WERI-Rb-1 (cell line): ENCODE results near the gene SEMA3B.

ENCODE experiments used
- DNase-seq: peaks from one replicate; pipeline ENCODE4 v3.0.0-alpha.2; 2020
- H3K27ac ChIP-seq: fragments of 250-450 bp; sonication (Bioruptor Pico); 2 replicates; pipeline ENCODE4 v1.5.1; 2020; ENCODE audit warnings: mild to moderate bottlenecking, moderate library complexity
- H3K27me3 ChIP-seq: fragments of 250-450 bp; sonication (Bioruptor Pico); 2 replicates; pipeline ENCODE4 v1.5.1; 2021; ENCODE audit warnings: mild to moderate bottlenecking, low read depth, moderate library complexity; ENCODE audit not compliant: insufficient read depth, severe bottlenecking
- H3K36me3 ChIP-seq: fragments of 250-450 bp; sonication (Bioruptor Pico); 2 replicates; pipeline ENCODE4 v1.5.1; 2020; ENCODE audit warnings: mild to moderate bottlenecking, moderate library complexity
- H3K4me3 ChIP-seq: 2 replicates; pipeline ENCODE4 v1.5.1; 2011; ENCODE audit warnings: low read depth, mild to moderate bottlenecking, control low read depth, low read length
- H3K9me3 ChIP-seq: fragments of 250-450 bp; sonication (Bioruptor Pico); 2 replicates; pipeline ENCODE4 v1.5.1; 2021; ENCODE audit warnings: mild to moderate bottlenecking, moderate library complexity; ENCODE audit not compliant: severe bottlenecking
- CTCF ChIP-seq: IDR thresholded peaks from 2 replicates; pipeline ENCODE4 v1.5.1; 2011; ENCODE audit warnings: low read depth, mild to moderate bottlenecking, control low read depth, inconsistent platforms, low read length

Gene SEMA3B

DNA sequence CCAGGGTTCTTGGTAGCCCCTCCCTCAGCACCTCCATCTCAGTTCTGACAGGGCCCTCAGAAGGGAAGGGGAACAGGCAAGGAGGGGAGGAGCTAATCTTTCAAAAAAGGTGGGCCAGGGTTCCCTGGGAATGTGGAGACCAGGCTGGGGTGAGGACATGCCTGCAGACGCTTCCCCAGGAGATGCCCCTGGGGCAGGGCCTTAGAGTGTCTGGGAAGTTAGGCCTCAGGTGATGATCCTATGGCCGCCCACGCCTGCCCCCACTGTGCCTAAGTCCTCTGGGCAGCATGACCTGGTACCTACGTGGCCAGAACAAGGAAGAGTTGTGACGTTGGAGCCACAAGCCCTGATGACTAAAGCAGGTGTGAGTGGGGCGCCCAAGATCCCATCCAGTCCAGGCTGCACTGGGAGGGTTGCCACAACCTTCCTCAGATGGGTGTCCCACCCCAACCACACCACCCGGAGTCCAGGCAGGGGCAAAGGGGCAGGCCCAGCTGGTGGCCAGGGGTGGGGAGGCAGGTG is 3.9 kb upstream of the SEMA3B start:
- Histone ChIP-seq H3K36me3 (peaks cover 3% of the 10 kb centered on the region), H3K27ac (peak overlapping the region; percentile 43; the same call in 1 of the 2 replicates), H3K9me3 (no peaks in the 10 kb centered on the region), H3K4me3 (no peak overlapping the region), H3K27me3 (no peaks in the 10 kb centered on the region)
- no peak for TF ChIP-seq CTCF
- no peak for DNase-seq

- no peak for DNase-seq
- no peaks in the 10 kb centered on the region for H3K27me3 ChIP-seq
- H3K27ac ChIP-seq = no peak overlapping the region
- no peaks in the 10 kb centered on the region; the same call in 1 of the 2 replicates for H3K36me3 ChIP-seq
- no peaks in the 10 kb centered on the region for H3K9me3 ChIP-seq
- H3K4me3 ChIP-seq = no peak overlapping the region
- TF ChIP-seq CTCF = no peak
Measured at GRCh38 chr3:50265571-50265970, 3.4 kb upstream of the SEMA3B start.

GRCh38 chr3:50266017-50266416 is 2.9 kb upstream of the SEMA3B start:
- Histone ChIP-seq H3K27me3 (no peaks in the 10 kb centered on the region), H3K27ac (no peak overlapping the region), H3K36me3 (no peaks in the 10 kb centered on the region; the same call in 1 of the 2 replicates), H3K9me3 (no peaks in the 10 kb centered on the region), H3K4me3 (no peak overlapping the region)
- DNase-seq = no peak
- no peak for TF ChIP-seq CTCF

DNA sequence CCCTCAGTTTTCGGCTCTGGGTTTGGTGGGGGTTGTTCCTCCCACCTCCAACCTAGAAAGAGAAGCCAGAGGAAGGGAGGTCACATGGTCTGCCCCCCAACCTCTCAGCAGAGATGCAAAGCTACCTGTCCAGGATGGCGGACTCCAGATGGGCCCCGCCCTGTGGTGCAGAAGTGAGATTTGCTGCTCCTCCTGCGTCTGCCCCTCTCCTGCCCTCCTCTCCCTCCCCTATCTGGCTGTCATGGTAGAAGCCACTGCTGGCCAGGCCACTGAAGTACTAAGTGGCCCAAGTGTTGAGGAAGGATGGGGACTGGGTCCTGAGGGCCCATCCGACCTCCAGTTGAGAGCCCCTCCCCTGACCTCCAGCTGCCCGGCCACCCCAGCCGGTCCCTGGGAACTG is 2.1 kb upstream of the SEMA3B start:
- H3K27ac ChIP-seq = peak overlapping the region; percentile 42
- DNase-seq = no peak
- TF ChIP-seq CTCF = no peak
- no peaks in the 10 kb centered on the region for H3K9me3 ChIP-seq
- no peaks in the 10 kb centered on the region; the same call in 1 of the 2 replicates for H3K36me3 ChIP-seq
- H3K27me3 ChIP-seq = no peaks in the 10 kb centered on the region
- H3K4me3 ChIP-seq = peak overlapping the region; percentile 26; the same call in 1 of the 2 replicates

GRCh38 chr3:50267280-50267913 is 1.6 kb upstream of the SEMA3B start:
- peak overlapping the region; percentile 26 for H3K4me3 ChIP-seq
- DNase-seq = peak; percentile 63
- no peaks in the 10 kb centered on the region for H3K9me3 ChIP-seq
- peak overlapping the region; percentile 42 for H3K27ac ChIP-seq
- TF ChIP-seq CTCF = no peak
- no peaks in the 10 kb centered on the region; the same call in 1 of the 2 replicates for H3K36me3 ChIP-seq
- no peaks in the 10 kb centered on the region for H3K27me3 ChIP-seq

DNA sequence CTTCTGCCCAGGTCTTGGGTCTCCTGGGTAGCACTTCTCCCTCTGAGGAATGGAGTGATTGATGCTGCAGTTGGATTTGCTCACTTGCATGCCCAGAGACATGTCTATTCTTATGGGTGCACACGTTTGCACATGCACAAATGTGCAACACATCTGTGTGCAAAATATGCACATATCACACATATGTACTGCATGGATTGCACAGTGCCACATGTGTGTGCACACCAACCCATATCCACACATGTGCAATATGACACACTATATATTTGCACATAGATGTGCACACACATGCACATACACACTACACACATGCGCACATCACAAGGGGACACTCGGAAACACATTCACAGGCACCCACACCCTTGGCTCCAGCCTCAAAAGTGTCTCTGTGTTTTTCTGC is 671 bp upstream of the SEMA3B start:
- no peaks in the 10 kb centered on the region for H3K36me3 ChIP-seq
- no peaks in the 10 kb centered on the region for H3K9me3 ChIP-seq
- H3K27me3 ChIP-seq = peaks cover 4% of the 10 kb centered on the region
- H3K4me3 ChIP-seq = no peak overlapping the region
- TF ChIP-seq CTCF = no peak
- no peak overlapping the region for H3K27ac ChIP-seq
- no peak for DNase-seq
